ENCODE results near the gene HBS1L. TPM values are rescaled to one million over a fixed set of nuclear protein-coding genes. Genes with fewer than 3 reads are reported as not detected.

HBS1L gene
- total RNA-seq, 4 donors from 2014 or later = 31.2 to 54.2 (median 46.0) TPM

- WGBS, 2 donors = 63% methylated on average over 5 of the region's 5 CpGs
- no peak overlapping the region for H3K4me3 ChIP-seq
- no peak for TF ChIP-seq POLR2A (IDR thresholded peaks at IDR 0.05)
- TF ChIP-seq CTCF (IDR thresholded peaks at IDR 0.05) = no peak
- TF ChIP-seq EP300 (IDR thresholded peaks at IDR 0.05) = no peak
- no peak for DNase-seq (ENCODE audit: low spot score in 2 of 2)
- no peaks in the 10 kb centered on the region for H3K27me3 ChIP-seq
- H3K36me3 ChIP-seq = no peaks in the 10 kb centered on the region
- H3K4me1 ChIP-seq = no peaks in the 10 kb centered on the region
- H3K27ac ChIP-seq = no peak overlapping the region
- H3K9me3 ChIP-seq = no peaks in the 10 kb centered on the region
Measured at GRCh38 chr6:134938896-134939295, 115.7 kb downstream of the HBS1L start.

- no peak for DNase-seq (ENCODE audit: low spot score in 2 of 2)
- Histone ChIP-seq H3K9me3 (no peaks in the 10 kb centered on the region), H3K4me1 (no peaks in the 10 kb centered on the region), H3K27me3 (no peaks in the 10 kb centered on the region), H3K27ac (no peak overlapping the region), H3K4me3 (no peak overlapping the region), H3K36me3 (peaks cover 0 to 4% (median 0%) of the 10 kb centered on the region in 3 donors)
- WGBS, 2 donors = 72 to 73% methylated on average over 5 of the region's 5 CpGs
- TF ChIP-seq POLR2A (IDR thresholded peaks at IDR 0.05) = no peak
- no peak for TF ChIP-seq EP300 (IDR thresholded peaks at IDR 0.05)
- TF ChIP-seq CTCF (IDR thresholded peaks at IDR 0.05) = no peak
Measured at GRCh38 chr6:134937426-134937825, 117.2 kb downstream of the HBS1L start.

GRCh38 chr6:134936931-134937330 is 117.7 kb downstream of the HBS1L start:
- H3K9me3 ChIP-seq = no peaks in the 10 kb centered on the region
- H3K27me3 ChIP-seq = no peaks in the 10 kb centered on the region
- TF ChIP-seq POLR2A (IDR thresholded peaks at IDR 0.05) = no peak
- no peak for TF ChIP-seq EP300 (IDR thresholded peaks at IDR 0.05)
- TF ChIP-seq CTCF (IDR thresholded peaks at IDR 0.05) = no peak
- no peaks in the 10 kb centered on the region for H3K4me1 ChIP-seq
- no peak for DNase-seq (ENCODE audit: low spot score in 2 of 2)
- H3K27ac ChIP-seq = no peak overlapping the region
- H3K36me3 ChIP-seq = peaks cover 0 to 5% (median 0%) of the 10 kb centered on the region in 3 donors
- H3K4me3 ChIP-seq = no peak overlapping the region
- WGBS, 2 donors = 68 to 69% methylated on average over 5 of the region's 5 CpGs

- Histone ChIP-seq H3K9me3 (no peaks in the 10 kb centered on the region), H3K27me3 (no peaks in the 10 kb centered on the region), H3K36me3 (peaks cover 0 to 5% (median 0%) of the 10 kb centered on the region in 3 donors), H3K4me3 (no peak overlapping the region), H3K27ac (no peak overlapping the region), H3K4me1 (no peaks in the 10 kb centered on the region)
- 81 to 84% methylated on average over 5 of the region's 5 CpGs for WGBS, 2 donors
- no peak for DNase-seq (ENCODE audit: low spot score in 2 of 2)
- no peak for TF ChIP-seq CTCF (IDR thresholded peaks at IDR 0.05)
- TF ChIP-seq EP300 (IDR thresholded peaks at IDR 0.05) = no peak
- no peak for TF ChIP-seq POLR2A (IDR thresholded peaks at IDR 0.05)
Measured at GRCh38 chr6:134936476-134936875, 118.1 kb downstream of the HBS1L start.

GRCh38 chr6:134934793-134935485 is 119.7 kb downstream of the HBS1L start:
- TF ChIP-seq POLR2A (IDR thresholded peaks at IDR 0.05) = no peak
- TF ChIP-seq EP300 (IDR thresholded peaks at IDR 0.05) = no peak
- TF ChIP-seq CTCF (IDR thresholded peaks at IDR 0.05) = no peak
- 95 to 99% methylated on average over 5 of the region's 5 CpGs for WGBS, 2 donors
- Histone ChIP-seq H3K4me1 (no peaks in the 10 kb centered on the region), H3K4me3 (no peak overlapping the region), H3K36me3 (peaks cover 0 to 5% (median 0%) of the 10 kb centered on the region in 3 donors), H3K27ac (no peak overlapping the region), H3K27me3 (no peaks in the 10 kb centered on the region), H3K9me3 (no peaks in the 10 kb centered on the region)
- no peak for DNase-seq (ENCODE audit: low spot score in 2 of 2)

Measured in tibial nerve (tissue), 4 donors.